Body of pancreas (tissue), 4 donors: Measurements from ENCODE around the gene TSPOAP1.

Experiments used
- POLR2A ChIP-seq, 3 donors: fragments of 450-650 bp; IDR thresholded peaks; one replicate each; pipeline ENCODE4 v1.6.1; 2016; ENCODE audit warnings: antibody characterized with exemption in 3 of 3, mild to moderate bottlenecking in 2 of 3
- TF ChIP-seq, protein P1 (sequence below), 7 experiments: fragments of 450-650 bp in 4 of 7; fragments of 200-600 bp in 3 of 7; sonication (generic) in 3 of 7; IDR thresholded peaks; one replicate each; pipeline ENCODE4 v1.5.1; 2016 to 2019; ENCODE audit warnings: antibody characterized with exemption in 7 of 7

DNA sequence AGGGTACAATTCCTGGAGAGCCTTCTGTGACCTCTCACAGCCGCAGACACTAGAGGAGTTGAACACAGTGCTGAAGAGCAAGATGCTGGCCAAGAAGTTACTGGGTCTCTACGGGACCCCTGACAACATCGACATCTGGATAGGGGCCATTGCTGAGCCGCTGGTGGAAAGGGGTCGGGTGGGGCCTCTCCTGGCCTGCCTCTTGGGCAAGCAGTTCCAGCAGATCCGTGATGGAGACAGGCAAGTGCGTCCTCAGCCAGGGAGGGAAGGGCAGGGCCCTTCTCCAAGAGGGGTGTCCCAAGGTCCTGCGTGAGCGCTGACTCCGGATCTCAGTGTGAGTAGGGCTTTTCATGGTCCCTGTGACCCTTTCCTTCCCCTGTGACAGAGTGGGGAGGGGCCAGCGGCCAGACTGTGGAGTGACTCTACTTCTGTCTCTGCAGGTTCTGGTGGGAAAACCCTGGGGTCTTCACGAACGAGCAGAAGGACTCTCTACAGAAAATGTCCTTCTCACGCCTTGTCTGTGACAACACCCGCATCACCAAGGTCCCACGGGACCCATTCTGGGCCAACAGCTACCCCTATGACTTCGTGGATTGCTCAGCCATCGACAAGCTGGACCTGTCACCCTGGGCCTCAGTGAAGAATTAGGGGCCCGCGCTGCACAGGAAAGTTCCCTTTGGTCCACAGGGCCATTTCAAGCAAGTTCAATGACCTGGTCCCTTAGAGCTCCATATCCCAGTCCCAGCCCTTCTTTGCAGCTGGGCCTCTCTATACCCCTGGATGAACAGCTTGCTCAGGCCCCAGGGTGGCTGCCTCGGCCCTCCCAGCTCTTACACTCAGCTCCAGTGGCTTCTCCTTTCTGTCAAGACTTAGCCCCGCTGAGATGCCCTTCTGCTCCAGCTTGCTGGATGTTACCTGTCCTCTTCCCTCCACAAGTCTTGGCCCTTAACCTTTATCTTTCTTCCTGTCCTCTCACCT is 61.0 kb downstream of the TSPOAP1 start:
- TF ChIP-seq, protein P1, sequence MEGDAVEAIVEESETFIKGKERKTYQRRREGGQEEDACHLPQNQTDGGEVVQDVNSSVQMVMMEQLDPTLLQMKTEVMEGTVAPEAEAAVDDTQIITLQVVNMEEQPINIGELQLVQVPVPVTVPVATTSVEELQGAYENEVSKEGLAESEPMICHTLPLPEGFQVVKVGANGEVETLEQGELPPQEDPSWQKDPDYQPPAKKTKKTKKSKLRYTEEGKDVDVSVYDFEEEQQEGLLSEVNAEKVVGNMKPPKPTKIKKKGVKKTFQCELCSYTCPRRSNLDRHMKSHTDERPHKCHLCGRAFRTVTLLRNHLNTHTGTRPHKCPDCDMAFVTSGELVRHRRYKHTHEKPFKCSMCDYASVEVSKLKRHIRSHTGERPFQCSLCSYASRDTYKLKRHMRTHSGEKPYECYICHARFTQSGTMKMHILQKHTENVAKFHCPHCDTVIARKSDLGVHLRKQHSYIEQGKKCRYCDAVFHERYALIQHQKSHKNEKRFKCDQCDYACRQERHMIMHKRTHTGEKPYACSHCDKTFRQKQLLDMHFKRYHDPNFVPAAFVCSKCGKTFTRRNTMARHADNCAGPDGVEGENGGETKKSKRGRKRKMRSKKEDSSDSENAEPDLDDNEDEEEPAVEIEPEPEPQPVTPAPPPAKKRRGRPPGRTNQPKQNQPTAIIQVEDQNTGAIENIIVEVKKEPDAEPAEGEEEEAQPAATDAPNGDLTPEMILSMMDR (IDR thresholded peaks at IDR 0.05) = no peak
- no peak for TF ChIP-seq POLR2A (IDR thresholded peaks at IDR 0.05)
